Activated naive CD4-positive, alpha-beta T cell (primary cell): ENCODE data around the gene GDPD2.

Source experiments
- DNase-seq, 4 experiments: peaks; one replicate each; lab custom pipeline; 2025; lab: John Stamatoyannopoulos, UW

Gene GDPD2

DNA sequence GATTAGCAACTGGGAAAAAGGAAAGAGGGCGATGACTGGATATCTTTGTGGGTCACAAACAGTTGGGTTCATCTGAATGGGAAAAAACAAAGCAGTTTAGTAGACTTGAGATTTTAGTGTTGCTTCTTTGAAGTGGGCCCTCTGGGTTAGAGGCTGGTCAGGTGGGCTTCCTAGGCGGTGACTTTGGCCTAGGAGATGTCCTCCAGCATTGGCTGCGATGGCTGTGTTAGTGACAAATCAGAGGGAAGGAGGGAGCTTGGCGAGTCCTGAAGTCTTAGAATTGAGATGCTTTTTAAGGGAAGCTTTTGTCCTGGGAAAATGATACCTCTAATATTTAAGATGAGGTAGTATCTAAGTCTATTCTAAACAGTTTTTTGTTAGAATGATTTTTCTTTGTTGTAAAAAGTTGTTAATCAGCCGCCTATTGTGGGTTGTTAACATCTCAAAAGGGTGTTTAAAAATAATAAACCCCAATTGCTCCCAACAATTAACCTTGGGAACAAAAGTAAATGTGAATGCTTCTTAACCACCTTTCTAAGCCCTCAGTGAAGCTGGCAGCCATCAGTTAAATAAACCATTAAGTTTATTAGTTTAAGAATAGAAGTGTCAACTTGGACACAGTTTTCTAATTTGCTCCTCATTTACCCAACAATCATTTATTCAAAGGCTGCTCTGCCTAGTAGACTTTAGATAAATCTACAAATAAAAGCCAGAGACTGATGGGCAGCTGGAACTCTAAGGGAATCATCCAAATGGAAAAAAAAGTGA is 53.2 kb downstream of the GDPD2 start:
- no peak for DNase-seq

DNA sequence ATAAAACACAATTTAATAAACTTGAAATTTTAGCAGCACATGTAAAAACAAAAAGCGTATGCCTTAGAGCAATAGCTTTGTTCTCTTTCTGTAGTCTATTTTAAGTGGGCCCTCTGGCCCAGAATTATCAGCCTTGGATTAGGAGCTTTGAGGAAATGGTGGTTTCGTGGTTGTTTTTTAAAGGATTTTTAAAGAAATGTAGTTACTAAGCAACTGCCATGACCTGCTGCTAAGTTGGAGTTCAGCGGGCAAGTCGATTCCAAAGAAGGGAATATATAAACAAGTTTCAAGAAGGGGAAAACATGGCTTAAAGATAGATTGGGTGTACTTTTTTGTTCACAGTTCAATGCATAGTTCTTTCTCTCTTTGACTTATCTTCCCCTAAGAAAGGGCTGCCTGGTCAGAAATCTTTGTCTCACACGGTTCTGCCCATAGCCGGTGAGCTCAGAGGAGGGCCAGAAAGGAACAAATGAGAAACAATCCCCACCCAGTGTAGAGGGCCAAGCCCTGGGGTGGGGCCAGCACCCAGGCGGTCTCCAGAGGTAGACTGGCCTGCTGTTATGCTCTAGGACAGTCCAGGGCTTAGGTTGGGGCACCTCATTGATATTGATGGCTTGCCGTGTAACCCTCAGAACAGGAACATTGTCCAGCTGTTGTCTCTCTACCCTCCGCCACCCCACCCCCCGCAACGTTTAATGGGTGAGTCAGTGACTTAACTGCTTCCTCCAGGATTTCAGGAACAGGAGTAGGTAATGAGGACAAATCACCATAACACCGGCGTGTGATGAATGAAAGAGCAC is 54.0 kb downstream of the GDPD2 start:
- no peak for DNase-seq

DNA sequence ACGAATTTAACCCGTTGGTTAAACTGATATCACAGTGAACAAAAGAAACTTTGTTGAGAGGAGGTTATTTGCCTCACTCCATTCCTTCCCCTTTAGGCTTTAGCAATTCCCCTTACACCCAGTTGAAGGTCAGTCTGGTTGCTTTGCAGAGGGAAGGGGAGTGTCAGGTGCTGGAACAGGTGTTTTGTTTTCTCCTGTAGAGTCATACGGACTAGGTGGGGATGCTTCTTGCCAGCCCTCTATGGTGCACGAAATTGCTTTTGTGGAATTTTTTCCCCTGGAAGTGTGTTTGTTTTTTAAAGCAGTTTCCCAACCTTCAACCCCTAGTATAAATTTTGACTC is 54.6 kb downstream of the GDPD2 start:
- no peak for DNase-seq

DNA sequence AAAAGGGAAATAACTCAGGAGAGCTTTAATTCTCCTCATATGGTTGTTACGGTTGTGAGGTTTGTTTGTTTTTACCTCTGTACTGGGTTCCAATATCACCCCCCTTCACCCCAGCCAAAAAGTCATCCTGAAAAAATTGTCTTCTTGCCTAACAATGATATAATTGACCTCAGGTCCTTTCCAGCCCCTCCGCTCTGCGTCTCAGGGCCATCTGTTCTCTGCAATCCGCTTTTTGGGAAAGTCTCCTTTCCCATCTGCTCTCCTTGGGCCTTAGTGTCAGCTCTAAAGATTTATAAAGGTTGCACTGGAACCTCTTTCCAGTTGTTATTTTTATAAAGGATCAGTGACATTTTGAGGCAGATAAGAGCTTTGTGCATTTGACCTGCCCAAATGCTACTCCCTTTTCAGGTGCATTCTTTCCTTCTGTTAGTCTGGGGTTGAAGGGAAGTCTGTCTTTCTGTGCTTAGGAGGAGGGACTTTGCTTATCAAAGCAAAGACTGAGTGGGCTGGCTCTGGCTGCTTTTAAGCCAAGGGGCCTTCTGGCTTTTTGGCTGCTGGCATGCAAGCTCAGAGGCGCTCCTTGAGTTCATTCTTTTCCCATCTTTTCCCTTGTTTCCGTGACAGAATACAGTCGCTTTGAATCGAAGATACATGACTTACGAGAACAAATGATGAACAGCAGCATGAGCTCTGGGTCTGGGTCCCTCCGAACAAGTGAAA is 55.6 kb downstream of the GDPD2 start:
- DNase-seq: no peak

DNA sequence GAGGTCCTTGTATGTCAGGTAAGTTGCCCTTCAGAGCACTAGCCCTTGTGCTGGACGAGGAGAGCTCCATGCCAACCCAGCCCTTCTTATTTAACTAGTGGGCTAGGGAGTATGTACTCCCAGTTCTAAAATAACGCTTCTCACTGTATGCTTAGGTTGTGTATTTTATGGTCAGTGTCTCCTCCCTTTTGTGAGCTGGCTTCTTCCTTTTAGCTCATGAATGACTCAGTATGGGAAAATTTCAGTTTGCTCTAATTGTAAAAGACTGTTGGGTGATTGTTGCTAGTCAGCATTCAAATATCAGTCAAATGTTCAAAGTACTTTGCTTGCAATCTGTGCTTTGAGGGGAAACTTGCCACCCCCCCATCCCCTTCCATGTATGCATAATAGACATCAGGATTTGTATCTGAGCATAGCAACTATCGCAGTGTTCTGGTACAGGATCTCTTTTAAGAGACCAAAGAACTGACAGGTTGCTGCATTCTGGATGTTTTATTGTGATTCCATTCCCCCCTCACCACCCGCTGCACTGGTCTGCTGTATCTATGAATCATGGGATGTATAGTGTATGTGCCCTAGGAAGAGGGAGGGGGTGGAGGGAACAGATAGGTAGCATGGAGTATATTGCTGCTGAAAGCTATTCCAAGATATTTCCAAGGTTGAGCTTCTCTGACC is 56.3 kb downstream of the GDPD2 start:
- no peak for DNase-seq

DNA sequence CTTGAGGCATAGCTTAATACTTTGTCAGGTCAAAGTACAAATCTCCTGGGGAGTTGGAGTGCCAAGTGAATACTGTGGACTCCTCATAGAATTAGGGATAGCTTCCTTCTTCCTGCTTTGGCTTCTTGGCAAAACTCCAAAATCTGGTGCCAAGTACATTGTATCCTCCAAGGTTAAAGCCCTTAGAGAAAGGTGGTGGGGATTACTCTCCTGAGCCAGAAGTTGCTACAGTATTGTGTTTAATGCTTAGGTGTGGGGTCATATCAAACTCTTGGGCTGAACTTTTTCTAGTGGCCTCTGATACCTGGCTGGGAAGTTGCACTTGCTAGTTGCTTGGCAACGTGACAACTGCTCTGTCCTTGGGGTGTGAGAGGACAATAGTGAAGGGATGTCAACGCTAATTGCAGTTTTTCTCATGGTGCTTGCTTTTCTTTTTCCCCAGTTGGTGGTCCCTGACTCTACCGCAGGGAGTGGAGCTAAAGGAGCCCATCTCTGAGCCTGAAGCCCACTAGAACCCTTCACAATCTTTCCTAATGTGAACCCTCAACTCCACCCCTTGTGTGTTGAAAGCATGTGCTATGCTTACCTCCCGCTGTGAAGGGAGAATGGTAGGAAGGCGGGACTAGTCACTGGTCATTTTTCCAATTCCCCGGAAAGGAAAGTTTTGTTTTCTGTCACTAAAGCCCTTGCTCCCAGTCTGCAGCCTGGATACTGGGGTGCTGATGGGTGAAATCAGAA is 57.0 kb downstream of the GDPD2 start:
- no peak for DNase-seq

DNA sequence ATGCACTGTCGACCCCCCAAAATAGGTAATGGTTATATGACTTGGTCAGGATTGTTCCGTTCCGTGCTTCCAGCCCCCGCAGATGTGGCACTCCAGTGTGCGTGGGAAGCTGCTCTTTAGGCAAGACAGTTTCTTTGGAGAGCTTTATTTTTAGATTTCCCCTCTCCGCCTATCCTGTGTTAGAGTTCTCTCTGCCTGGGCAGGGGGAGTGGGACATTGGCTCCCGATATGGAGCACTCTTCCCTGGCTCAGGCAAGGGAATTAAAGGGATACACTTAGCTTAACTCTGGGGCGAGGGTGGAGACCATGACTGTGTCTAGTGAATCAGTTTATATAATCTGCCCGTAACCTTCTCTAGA is 57.5 kb downstream of the GDPD2 start:
- DNase-seq: no peak

DNA sequence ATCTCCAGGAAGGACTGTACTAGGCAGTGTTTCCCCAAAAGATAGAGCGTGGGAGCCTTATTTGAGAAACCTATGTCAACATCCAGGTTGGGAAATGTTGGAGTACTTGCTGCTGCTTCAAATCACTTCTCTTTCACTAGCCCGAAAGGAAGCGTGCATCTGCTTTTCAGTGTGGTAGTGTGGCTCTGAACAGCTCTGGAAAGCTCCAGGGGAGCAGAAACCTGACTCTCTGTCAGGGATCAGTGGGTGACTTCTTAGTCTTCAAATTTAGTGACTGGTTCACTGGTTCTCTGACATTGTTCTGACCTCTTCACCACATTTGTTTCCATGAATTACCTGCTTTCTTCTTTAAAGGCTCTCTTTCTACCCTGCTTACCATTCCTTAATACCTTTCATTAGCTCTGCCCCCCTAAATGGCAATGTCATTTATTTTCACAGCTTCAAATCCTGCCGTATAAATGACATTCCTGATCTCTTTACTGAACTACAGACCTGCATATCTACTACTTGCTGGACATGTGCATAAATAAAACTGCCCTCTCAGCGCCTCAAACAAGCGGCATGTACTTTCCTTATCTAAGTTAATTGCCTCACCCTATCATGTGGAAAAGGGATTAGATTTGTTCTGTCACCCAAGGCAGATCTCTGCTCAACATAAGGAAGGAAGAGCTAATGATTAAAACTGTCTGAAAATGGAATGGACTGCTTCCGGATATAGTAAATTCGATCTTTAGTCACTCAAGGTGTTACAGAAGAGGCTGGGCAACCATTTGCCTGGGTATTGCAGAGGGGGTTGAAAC is 58.6 kb downstream of the GDPD2 start:
- DNase-seq: no peak

DNA sequence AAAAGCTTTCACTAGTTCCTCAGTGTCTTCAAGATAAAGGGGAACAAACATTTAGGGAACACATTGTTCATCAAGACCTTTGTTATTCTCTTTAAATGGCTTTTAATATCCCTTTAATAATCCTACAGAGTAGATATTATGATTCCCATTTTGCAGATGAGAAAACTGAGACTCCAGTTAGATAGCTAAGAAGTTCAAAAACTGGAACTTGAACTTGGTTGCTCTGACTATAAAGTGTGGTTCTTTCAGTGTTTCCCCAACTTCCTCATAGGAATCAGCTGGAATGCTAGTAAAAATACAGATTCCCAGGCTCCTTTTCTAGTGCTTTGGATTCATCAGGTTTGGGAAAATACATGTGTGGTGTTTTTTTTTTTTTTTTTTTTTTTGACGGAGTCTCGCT is 59.2 kb downstream of the GDPD2 start:
- no peak for DNase-seq
